NCI-H1105 treated with DMSO at 0.1 percent for 48 hours (cell line): ENCODE measurements around the gene INTS13.
"Not testable (repeated sequence)": the region's sequence is repeated elsewhere in the genome, so short reads cannot be mapped to it uniquely, and the experiment has no call there.

Experiments used
- DNase-seq: peaks from one replicate; lab custom pipeline; 2025; lab: John Stamatoyannopoulos, UW

INTS13 gene

DNA sequence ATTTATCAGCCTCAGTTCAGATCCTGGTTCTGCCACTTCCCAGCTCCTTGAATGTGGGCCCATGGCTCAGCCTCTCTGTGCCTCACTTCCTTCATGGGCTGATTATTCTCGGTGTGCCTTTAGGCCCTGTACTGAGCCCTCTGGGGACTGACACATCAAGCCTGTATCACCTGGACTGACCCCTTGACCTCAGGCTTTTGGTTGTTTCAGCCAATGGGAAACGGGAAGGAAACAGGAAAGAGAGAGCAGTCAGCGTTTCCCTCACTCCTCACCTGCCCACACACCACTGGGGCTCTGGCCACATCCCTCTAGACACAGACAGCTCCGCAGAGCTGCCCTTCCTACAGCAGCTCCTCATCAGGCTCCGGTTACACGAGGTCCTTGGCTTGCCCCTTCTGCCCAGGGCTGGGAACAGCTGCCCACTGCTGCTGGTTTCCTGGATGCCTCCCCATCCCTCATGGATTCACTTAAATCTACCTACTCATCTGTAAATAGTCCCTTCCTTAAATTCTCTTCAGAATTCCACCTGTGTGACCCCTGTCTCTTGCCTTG lies 67.8 kb downstream of the INTS13 start:
- no peak for DNase-seq

DNA sequence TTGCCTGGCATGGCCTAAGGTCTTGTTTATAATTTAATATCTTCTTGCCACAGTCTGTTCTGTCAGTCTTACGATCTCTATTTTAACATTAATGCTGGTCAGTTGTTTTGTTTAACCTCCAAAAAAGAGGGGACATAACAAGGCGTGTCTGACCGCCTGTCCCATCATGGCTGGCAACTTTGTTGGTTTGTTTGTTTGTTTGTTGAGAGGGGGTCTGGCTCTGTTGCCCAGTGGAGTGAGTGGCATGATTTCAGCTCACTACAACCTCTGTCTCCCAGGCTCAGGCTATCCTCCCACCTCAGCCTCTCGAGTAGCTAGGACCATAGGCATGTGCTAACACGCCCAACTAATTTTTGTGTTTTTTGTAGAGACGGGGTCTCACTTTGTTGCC lies 68.7 kb downstream of the INTS13 start:
- no peak for DNase-seq

DNA sequence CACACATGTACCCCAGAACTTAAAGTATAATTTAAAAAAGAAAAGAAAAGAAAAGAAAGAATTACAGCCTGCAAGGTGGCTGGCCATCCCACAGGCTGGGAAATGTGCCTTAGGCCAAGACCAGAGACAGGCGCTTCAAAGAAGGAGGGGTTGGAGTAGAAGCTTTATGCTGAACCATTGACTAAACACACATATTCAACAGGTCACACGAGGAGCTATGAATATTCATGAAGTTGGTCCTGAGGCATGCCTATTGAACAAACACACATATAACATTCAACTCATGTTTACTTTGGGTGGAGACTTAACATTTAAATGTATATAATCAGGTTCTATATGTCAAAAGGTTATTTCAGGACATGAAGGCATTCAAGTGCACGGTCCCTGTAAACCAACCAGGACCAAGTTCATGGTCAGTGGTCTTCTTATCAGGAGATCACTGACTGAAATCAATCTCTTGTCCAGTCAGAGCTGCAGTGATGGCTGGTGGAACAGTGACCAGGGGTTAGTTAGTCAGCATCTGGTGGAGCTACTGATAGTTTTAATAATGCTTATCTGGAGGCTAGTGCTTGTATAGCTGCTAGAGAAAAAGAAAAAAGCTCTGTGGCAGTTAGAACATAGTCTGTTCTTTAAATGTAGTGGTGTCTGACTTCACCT lies 69.2 kb downstream of the INTS13 start:
- DNase-seq = no peak

DNA sequence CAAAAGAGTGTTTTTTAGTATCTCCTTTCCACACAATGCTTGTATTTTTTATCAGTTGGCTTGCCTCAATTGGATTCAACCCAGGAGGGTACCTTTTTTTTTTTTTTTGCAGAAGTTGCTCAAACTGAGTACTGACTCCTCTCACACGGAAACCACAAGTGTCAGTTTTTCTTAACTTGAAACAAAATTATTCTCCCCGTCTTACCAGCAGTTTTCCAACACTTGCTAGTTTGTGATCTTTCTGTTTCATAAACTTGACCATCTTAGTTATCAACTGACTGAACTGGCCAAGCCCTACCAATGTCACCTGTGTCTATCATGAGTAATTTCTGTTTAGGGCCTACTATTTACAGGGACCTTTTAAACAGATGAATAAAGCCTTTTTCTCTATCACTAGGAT lies 70.7 kb downstream of the INTS13 start:
- DNase-seq = no peak

DNA sequence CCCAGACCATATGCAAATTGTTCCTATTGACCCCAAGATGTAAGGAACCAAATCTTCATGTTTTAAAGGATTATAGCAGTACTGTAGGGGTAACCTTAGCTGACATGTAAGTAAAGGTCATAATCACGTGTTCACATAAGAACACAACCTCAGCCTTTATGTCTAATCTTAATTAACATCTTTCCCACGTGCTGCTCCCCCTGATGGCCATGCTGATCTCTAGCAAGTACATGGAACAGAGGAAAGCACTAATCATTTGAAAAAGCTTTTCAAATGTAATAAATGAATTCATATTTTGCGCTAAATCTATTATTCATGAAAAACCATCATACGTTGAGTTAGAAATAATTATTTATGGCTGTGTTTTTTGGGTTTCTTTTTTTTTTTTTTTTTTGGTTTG lies 74.3 kb downstream of the INTS13 start:
- DNase-seq = no peak

DNA sequence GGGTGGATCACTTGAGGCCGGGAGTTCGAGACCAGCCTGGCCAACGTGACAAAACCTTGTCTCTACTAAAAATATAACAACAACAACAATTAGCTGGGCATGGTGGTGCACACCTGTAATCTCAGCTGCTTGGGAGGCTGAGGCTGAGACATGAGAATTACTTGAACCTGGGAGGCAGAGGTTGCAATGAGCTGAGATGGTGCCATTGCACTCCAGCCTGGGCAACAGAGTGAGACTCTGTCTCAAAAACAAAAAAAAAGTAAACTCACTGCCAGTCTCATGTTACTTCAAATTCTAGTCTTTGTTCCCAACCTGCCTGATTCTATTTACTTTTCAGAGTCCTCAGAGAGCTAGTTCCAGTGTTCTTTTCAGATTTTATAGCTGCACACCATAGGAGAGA lies 75.0 kb downstream of the INTS13 start:
- DNase-seq = not testable (repeated sequence)

DNA sequence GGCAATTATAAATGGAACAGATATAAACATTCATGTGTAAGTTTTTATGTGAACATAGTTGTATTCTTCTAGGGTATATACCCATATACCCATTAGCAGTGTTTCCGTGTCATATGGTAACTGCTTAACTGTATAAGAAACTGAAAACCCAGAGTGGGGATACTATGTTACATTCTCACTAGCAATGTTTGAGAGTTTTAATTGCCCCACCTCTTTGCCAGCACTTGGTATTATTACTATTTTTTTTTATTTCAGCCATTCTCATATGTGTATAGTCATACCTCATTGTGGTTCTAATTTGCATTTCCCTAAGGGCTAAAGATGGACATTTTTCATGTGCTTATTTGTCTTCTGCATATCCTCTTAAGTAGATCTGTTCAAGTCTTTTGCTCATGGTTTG lies 76.1 kb downstream of the INTS13 start:
- DNase-seq = no peak

DNA sequence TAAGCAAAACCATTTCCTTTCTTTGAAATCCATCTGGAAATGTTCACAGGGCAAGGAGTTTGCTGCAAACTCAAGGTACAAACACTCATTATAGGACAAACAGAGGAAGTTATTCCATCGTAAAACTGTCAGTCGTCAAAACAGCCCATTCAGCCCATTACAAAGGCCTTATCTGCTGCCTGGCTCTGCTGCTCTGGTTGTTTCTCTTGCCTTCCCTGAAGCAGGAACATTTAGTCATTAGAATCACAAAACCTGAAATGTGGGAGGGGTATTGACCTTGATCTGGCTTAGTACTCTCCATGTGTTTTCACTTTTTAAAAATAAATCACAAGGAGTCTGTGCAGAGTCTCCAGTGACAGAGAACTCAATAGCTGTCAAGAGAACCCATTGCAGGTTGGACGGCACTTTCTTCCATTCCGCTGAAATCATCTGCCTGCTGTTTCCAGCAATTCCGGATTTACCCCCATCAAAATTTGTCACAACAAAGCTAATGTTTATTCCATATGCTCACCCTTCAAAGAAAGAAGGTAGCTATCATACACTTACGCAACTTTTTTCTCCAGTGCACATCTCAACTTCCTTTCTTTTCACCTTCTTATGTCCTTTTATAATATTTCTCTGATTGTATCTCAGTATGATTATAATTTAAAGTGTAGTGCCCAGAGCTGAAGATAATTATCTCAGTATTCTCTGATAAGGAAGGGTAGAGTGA lies 80.2 kb downstream of the INTS13 start:
- no peak for DNase-seq

DNA sequence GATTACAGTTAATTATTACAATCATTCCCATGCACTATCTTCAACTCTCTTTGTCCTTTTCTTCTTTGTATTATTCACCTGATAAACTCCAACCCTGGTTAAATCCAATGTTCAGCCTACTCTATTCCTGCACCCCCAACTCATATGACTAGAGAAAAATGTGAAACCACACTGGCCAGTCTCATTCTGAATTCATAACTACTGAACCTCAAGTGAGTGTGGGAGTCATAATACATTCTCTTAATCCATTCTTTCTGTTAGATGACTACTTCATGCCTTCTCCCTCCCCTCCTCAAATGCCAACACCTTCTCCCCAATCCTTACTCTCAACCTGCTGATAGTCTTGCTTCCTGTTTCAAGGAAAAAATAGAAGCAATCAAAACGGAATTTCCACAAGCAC lies 82.4 kb downstream of the INTS13 start:
- no peak for DNase-seq
